Astrocyte (in vitro differentiated cells and primary cell): ENCODE results near the gene SRGAP1.

Experiments
- CTCF ChIP-seq: IDR thresholded peaks from 2 replicates; pipeline ENCODE4 v1.5.1; 2011; ENCODE audit warnings: low read depth, mild to moderate bottlenecking, inconsistent platforms, low read length, moderate library complexity; ENCODE audit not compliant: insufficient read depth
- EZH2 ChIP-seq: IDR thresholded peaks from 2 replicates; pipeline ENCODE4 v1.6.1; 2012; ENCODE audit warnings: mild to moderate bottlenecking, low read length, inconsistent platforms; ENCODE audit not compliant: insufficient read depth

GRCh38 chr12:64030155-64030554, 185.7 kb downstream of the SRGAP1 start:
- TF ChIP-seq EZH2 (no peak), CTCF (no peak)
